HUES6 (cell line): ENCODE results near the gene GPRC5D.

Experiments
- H3K27ac ChIP-seq: 2 replicates; pipeline ENCODE4 v1.7.0; 2013; ENCODE audit warnings: low read depth, mild to moderate bottlenecking, low read length, inconsistent platforms
- H3K27me3 ChIP-seq: 2 replicates; pipeline ENCODE4 v1.6.1; 2013; ENCODE audit warnings: low read length; ENCODE audit not compliant: control insufficient read depth, insufficient read depth
- H3K36me3 ChIP-seq: 2 replicates; pipeline ENCODE4 v1.6.1; 2013; ENCODE audit warnings: low read length; ENCODE audit not compliant: control insufficient read depth, insufficient read depth
- H3K4me1 ChIP-seq: 2 replicates; pipeline ENCODE4 v1.6.1; 2013; ENCODE audit warnings: low read length; ENCODE audit not compliant: control insufficient read depth, insufficient read depth
- H3K4me3 ChIP-seq: 2 replicates; pipeline ENCODE4 v1.5.1; 2013; ENCODE audit warnings: low read depth, low read length
- H3K9ac ChIP-seq: one replicate; pipeline ENCODE4 v1.6.1; 2013; ENCODE audit warnings: mild to moderate bottlenecking, low read length
- H3K9me3 ChIP-seq: 2 replicates; pipeline ENCODE4 v1.6.1; 2013; ENCODE audit warnings: low read depth, low read length; ENCODE audit not compliant: control insufficient read depth, insufficient read depth

The GPRC5D gene

GRCh38 chr12:12952036-12952435 lies at the start of gene GPRC5D:
Gene GPRC5D, minus strand, starts transcription at chr12:12952170. Its CDS starts 1,786 bp downstream, at chr12:12950384.
- H3K4me1 ChIP-seq, result no peaks in the 10 kb centered on the region
- H3K36me3 ChIP-seq, result no peaks in the 10 kb centered on the region
- no peak within 1 kb of the TSS for H3K4me3 ChIP-seq
- H3K9ac ChIP-seq, result no peak within 1 kb of the TSS
- H3K27ac ChIP-seq, result no peak within 1 kb of the TSS
- no peaks in the 10 kb centered on the region for H3K9me3 ChIP-seq
- H3K27me3 ChIP-seq, result no peaks in the 10 kb centered on the region

- Histone ChIP-seq H3K4me3 (peak overlapping the region; percentile 64), H3K27me3 (peaks cover 38% of the 10 kb centered on the region), H3K36me3 (no peaks in the 10 kb centered on the region), H3K9ac (peak overlapping the region; percentile 19), H3K4me1 (peaks cover 24% of the 10 kb centered on the region), H3K27ac (no peak overlapping the region), H3K9me3 (no peaks in the 10 kb centered on the region)
These were observed 49.7 kb upstream of the GPRC5D start for GRCh38 chr12:13001775-13002040.

- H3K9me3 ChIP-seq, result no peaks in the 10 kb centered on the region
- H3K4me1 ChIP-seq, result peaks cover 19% of the 10 kb centered on the region
- H3K27me3 ChIP-seq, result peaks cover 38% of the 10 kb centered on the region
- no peaks in the 10 kb centered on the region for H3K36me3 ChIP-seq
- H3K4me3 ChIP-seq, result peak overlapping the region; percentile 64
- H3K9ac ChIP-seq, result peak overlapping the region; percentile 60
- no peak overlapping the region for H3K27ac ChIP-seq
These were observed 49.2 kb upstream of the GPRC5D start for GRCh38 chr12:13000925-13001774.

GRCh38 chr12:13000616-13000924 lies 48.6 kb upstream of the GPRC5D start:
- Histone ChIP-seq H3K9ac (peak overlapping the region; percentile 60), H3K27me3 (peaks cover 38% of the 10 kb centered on the region), H3K36me3 (no peaks in the 10 kb centered on the region), H3K4me1 (peaks cover 13% of the 10 kb centered on the region), H3K27ac (no peak overlapping the region), H3K9me3 (no peaks in the 10 kb centered on the region), H3K4me3 (peak overlapping the region; percentile 64)

GRCh38 chr12:12999959-13000615 lies 48.1 kb upstream of the GPRC5D start, which contains the start of gene HEBP1:
Gene HEBP1, minus strand, starts transcription at chr12:13000265. Its CDS starts 151 bp downstream, at chr12:13000114.
- Histone ChIP-seq H3K27me3 (peaks cover 38% of the 10 kb centered on the region), H3K4me1 (peaks cover 9% of the 10 kb centered on the region), H3K27ac (no peak within 1 kb of the TSS), H3K9me3 (no peaks in the 10 kb centered on the region), H3K9ac (peak within 1 kb of the TSS; percentile 60), H3K4me3 (peak within 1 kb of the TSS; percentile 78), H3K36me3 (no peaks in the 10 kb centered on the region)

- no peaks in the 10 kb centered on the region for H3K36me3 ChIP-seq
- H3K9ac ChIP-seq, result peak overlapping the region; percentile 52
- H3K4me1 ChIP-seq, result peaks cover 8% of the 10 kb centered on the region
- H3K4me3 ChIP-seq, result peak overlapping the region; percentile 78
- H3K9me3 ChIP-seq, result no peaks in the 10 kb centered on the region
- no peak overlapping the region for H3K27ac ChIP-seq
- H3K27me3 ChIP-seq, result peaks cover 38% of the 10 kb centered on the region
These were observed 47.4 kb upstream of the GPRC5D start for GRCh38 chr12:12999271-12999958.

GRCh38 chr12:12998248-12998647 lies 46.3 kb upstream of the GPRC5D start:
- peaks cover 8% of the 10 kb centered on the region for H3K4me1 ChIP-seq

GRCh38 chr12:12997734-12998133 lies 45.8 kb upstream of the GPRC5D start:
- H3K4me1 ChIP-seq, result peaks cover 8% of the 10 kb centered on the region
- no peaks in the 10 kb centered on the region for H3K36me3 ChIP-seq
- H3K27ac ChIP-seq, result no peak overlapping the region
- H3K27me3 ChIP-seq, result peaks cover 23% of the 10 kb centered on the region
- H3K9ac ChIP-seq, result no peak overlapping the region
- no peaks in the 10 kb centered on the region for H3K9me3 ChIP-seq
- no peak overlapping the region for H3K4me3 ChIP-seq

More at GRCh38 chr12:12998248-12998647, 46.3 kb upstream of the GPRC5D start:
- Histone ChIP-seq H3K27me3 (peaks cover 28% of the 10 kb centered on the region), H3K9ac (no peak overlapping the region), H3K27ac (no peak overlapping the region), H3K36me3 (no peaks in the 10 kb centered on the region), H3K4me3 (no peak overlapping the region), H3K9me3 (no peaks in the 10 kb centered on the region)

GRCh38 chr12:12997156-12997555 lies 45.2 kb upstream of the GPRC5D start:
- H3K9ac ChIP-seq, result no peak overlapping the region
- peaks cover 14% of the 10 kb centered on the region for H3K4me1 ChIP-seq
- peaks cover 18% of the 10 kb centered on the region for H3K27me3 ChIP-seq

GRCh38 chr12:12996209-12996608 lies 44.2 kb upstream of the GPRC5D start:
- Histone ChIP-seq H3K9ac (no peak overlapping the region), H3K4me3 (no peak overlapping the region)

More at GRCh38 chr12:12997156-12997555, 45.2 kb upstream of the GPRC5D start:
- Histone ChIP-seq H3K27ac (no peak overlapping the region), H3K4me3 (no peak overlapping the region), H3K36me3 (no peaks in the 10 kb centered on the region), H3K9me3 (no peaks in the 10 kb centered on the region)

GRCh38 chr12:12995088-12995487 lies 43.1 kb upstream of the GPRC5D start:
- no peaks in the 10 kb centered on the region for H3K9me3 ChIP-seq
- no peak overlapping the region for H3K4me3 ChIP-seq
- peaks cover 22% of the 10 kb centered on the region for H3K4me1 ChIP-seq
- no peak overlapping the region for H3K27ac ChIP-seq
- peaks cover 10% of the 10 kb centered on the region; the same call in 1 of the 2 replicates for H3K27me3 ChIP-seq
- no peaks in the 10 kb centered on the region for H3K36me3 ChIP-seq
- no peak overlapping the region for H3K9ac ChIP-seq

More at GRCh38 chr12:12996209-12996608, 44.2 kb upstream of the GPRC5D start:
- H3K36me3 ChIP-seq, result no peaks in the 10 kb centered on the region
- H3K4me1 ChIP-seq, result peaks cover 13% of the 10 kb centered on the region
- H3K9me3 ChIP-seq, result no peaks in the 10 kb centered on the region
- peaks cover 10% of the 10 kb centered on the region; the same call in 1 of the 2 replicates for H3K27me3 ChIP-seq
- no peak overlapping the region for H3K27ac ChIP-seq
